Adrenal gland (tissue), 19 donors: ENCODE data around the gene GLCE. TPM values are rescaled to one million over a fixed set of nuclear protein-coding genes. Genes with fewer than 3 reads are reported as not detected.

Source experiments
- DNase-seq, 7 donors: peaks; one replicate each; pipeline ENCODE4 v3.0.0-alpha.2; 2019 to 2020
- H3K27ac ChIP-seq, 5 donors: fragments of 200-600 bp; sonication (generic) in 4 of 5; 1 replicate in 3 of 5; 2 replicates in 2 of 5; pipeline versions ENCODE4 v1.5.1 to v1.8.0; 2016 to 2020; ENCODE audit warnings: mild to moderate bottlenecking in 1 of 5
- H3K27me3 ChIP-seq: fragments of 200-600 bp; 2 replicates; pipeline ENCODE4 v1.8.0; 2021
- H3K36me3 ChIP-seq, 2 donors: fragments of 200-600 bp; replicated peaks in 1 of 2; 1 replicate in 1 of 2; 2 replicates in 1 of 2; pipeline versions ENCODE4 v1.5.1 to v1.8.0; 2018 to 2022
- H3K4me1 ChIP-seq, 2 donors: fragments of 200-600 bp; replicated peaks in 1 of 2; 1 replicate in 1 of 2; 2 replicates in 1 of 2; pipeline versions ENCODE4 v1.5.1 to v1.8.0; 2018 to 2021
- H3K4me3 ChIP-seq, 4 donors: fragments of 200-600 bp; sonication (generic) in 3 of 4; one replicate each; pipeline ENCODE4 v1.5.1; 2016 to 2018
- H3K9me3 ChIP-seq, 3 donors: fragments of 200-600 bp; sonication (generic) in 1 of 3; replicated peaks in 1 of 3; 1 replicate in 2 of 3; 2 replicates in 1 of 3; pipeline versions ENCODE4 v1.5.1 to v1.8.0; 2016 to 2021
- POLR2A ChIP-seq, 2 donors: fragments of 450-650 bp; IDR thresholded peaks; one replicate each; pipeline ENCODE4 v1.6.1; 2017; ENCODE audit warnings: antibody characterized with exemption in 2 of 2, mild to moderate bottlenecking in 2 of 2, moderate library complexity in 1 of 2
- WGBS, 4 donors: extraction: QIAGEN DNeasy Blood & Tissue Kit in 2 of 4; methylation state at CpG; one replicate each; pipeline versions ENCODE4 v1.1.5 to v1.1.7; 2013 to 2017; 5-methylcytosine and 5-hydroxymethylcytosine counted together
- intact Hi-C, 2 donors: fragments of 100-400 bp; cut with DNase I; formaldehyde crosslinking; loops; one replicate each; pipeline versions ENCODE4 v1.14.1 to v1.15.0; 2022 to 2023
- long read RNA-seq, 10 donors: library from polyadenylated mRNA in 3 of 10; unstranded in 2 of 10; stranded (forward) in 1 of 10; transcript quantifications; one replicate each; pipeline ENCODE4 v2.0.0 and lab custom pipeline, GENCODE V29; 2021 to 2026
- polyA plus RNA-seq, 3 donors: library from polyadenylated mRNA; stranded (reverse); fragments of 200-250 nt in 2 of 3; fragments of 350-450 nt in 1 of 3; fragmentation: Illumina TruSeq in 1 of 3; extraction: RNeasy Lipid Tissue Mini Kit (QIAGEN cat#74804) in 1 of 3; gene quantifications; one replicate each; pipeline ENCODE4 v1.2.3, GENCODE V29; 2013 to 2014
- total RNA-seq, 9 donors: library from RNA; depleted of rRNA in 4 of 9; stranded (reverse); fragments of >200 nt in 4 of 9; fragments of 120-200 nt in 1 of 9; fragmentation: NEBNext Ultra II Directional in 1 of 9; extraction: Animal tissue kit (Norgen Biotek cat#: 25700) in 1 of 9; gene quantifications; one replicate each; pipeline versions ENCODE4 v1.1.0 to v1.2.4, GENCODE V29; 2013 to 2023
- TF ChIP-seq, protein P1 (sequence below), 6 experiments: fragments of 450-650 bp in 4 of 6; fragments of 200-600 bp in 2 of 6; sonication (generic) in 1 of 6; IDR thresholded peaks; 1 replicate in 5 of 6; 2 replicates in 1 of 6; pipeline versions ENCODE4 v1.5.1 to v1.8.0; 2016 to 2021; ENCODE audit warnings: antibody characterized with exemption in 6 of 6, mild to moderate bottlenecking in 2 of 6, moderate library complexity in 1 of 6
- donor health status: healthy with polysubstance abuse.
- donor health status: Bipolar disorder and iron deficiency.
- donor health status: DM: yes; HTN: yes; CAD: no.
- donor health status: DM: no; HTN: no; CAD: no.
- donor health status: DM: no; HTN: no; CAD: no.
- donor health status: DM: yes; HTN: yes; CAD: no.

The GLCE gene
- 10 to 100 TPM; 20.5 to 48.4 (median 28.8) TPM for total RNA-seq
- 10 to 100 TPM in 2 of 3 donors, 1 to 10 TPM in 1; 9.3 to 22.3 (median 14.4) TPM for polyA plus RNA-seq
- long read RNA-seq, donor 1, full-length matches to known transcripts, result 5 of 5 reads
- long read RNA-seq, donor 1, partial matches to known transcripts, result 0 of 5 reads
- long read RNA-seq, donor 1, other reads (novel, unspliced or antisense), result 0 of 5 reads
- long read RNA-seq, donor 2, full-length matches to known transcripts, result 3 of 3 reads
- long read RNA-seq, donor 2, partial matches to known transcripts, result 0 of 3 reads
- long read RNA-seq, donor 2, other reads (novel, unspliced or antisense), result 0 of 3 reads
- long read RNA-seq, donor 3, full-length matches to known transcripts, result 3 of 3 reads
- long read RNA-seq, donor 3, partial matches to known transcripts, result 0 of 3 reads
- long read RNA-seq, donor 3, other reads (novel, unspliced or antisense), result 0 of 3 reads
- long read RNA-seq, donor 4, full-length matches to known transcripts, result 1 of 9 reads
- long read RNA-seq, donor 4, partial matches to known transcripts, result 0 of 9 reads
- long read RNA-seq, donor 4, other reads (novel, unspliced or antisense), result 8 of 9 reads
- long read RNA-seq, donor 5, full-length matches to known transcripts, result 24 of 35 reads
- long read RNA-seq, donor 5, partial matches to known transcripts, result 2 of 35 reads
- long read RNA-seq, donor 5, other reads (novel, unspliced or antisense), result 9 of 35 reads
- long read RNA-seq, donor 6, full-length matches to known transcripts, result 1 of 1 reads
- long read RNA-seq, donor 6, partial matches to known transcripts, result 0 of 1 reads
- long read RNA-seq, donor 6, other reads (novel, unspliced or antisense), result 0 of 1 reads
- long read RNA-seq, donor 7, full-length matches to known transcripts, result 4 of 4 reads
- long read RNA-seq, donor 7, partial matches to known transcripts, result 0 of 4 reads
- long read RNA-seq, donor 7, other reads (novel, unspliced or antisense), result 0 of 4 reads
- long read RNA-seq, donor 8, full-length matches to known transcripts, result 10 of 10 reads
- long read RNA-seq, donor 8, partial matches to known transcripts, result 0 of 10 reads
- long read RNA-seq, donor 8, other reads (novel, unspliced or antisense), result 0 of 10 reads
- long read RNA-seq, donor 9, full-length matches to known transcripts, result 6 of 6 reads
- long read RNA-seq, donor 9, partial matches to known transcripts, result 0 of 6 reads
- long read RNA-seq, donor 9, other reads (novel, unspliced or antisense), result 0 of 6 reads
- long read RNA-seq, donor 10, full-length matches to known transcripts, result 1 of 1 reads
- long read RNA-seq, donor 10, partial matches to known transcripts, result 0 of 1 reads
- long read RNA-seq, donor 10, other reads (novel, unspliced or antisense), result 0 of 1 reads

DNA sequence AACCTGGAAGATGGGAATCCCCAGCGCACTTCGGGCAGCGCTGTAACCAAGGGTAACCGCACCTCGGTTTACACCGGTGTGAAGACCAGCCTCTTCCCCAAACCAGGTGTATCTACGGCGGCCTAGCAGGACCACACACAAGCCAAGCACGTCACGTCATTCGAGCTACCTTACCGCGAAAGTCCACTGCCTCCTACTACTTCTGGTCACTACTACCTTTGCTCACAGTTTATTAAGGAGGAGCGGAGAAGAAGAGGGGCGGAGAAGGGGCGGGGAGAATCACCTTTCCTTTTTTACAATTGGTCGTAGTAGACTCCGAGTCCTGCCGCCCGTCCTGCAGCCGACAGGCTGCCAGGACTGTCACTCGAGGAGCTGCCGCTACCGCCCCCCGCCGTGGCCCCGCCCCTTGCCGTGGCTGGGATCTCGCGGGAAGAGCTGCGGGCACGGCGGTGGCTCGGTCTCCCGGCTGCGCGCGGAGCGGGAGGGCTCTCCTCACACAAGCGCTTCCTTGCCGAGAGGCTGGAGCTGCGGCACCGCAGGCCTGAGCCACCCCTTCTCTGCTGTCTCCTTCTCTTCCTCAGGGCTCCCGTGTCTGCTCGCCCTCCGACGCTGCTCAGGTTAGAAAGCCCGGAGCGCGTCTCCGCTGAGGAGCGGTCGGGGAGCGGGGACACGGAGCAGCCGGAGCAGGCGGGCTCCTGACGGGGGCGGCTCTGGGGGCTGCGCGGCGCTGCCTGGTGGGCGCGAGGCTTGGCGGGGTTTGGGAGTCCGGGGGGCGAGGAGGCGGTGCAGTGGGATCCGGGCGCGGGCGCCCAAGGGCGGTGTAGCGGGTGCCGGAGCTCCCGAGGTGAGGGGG, at the start of gene GLCE:
Gene GLCE, plus strand, starts transcription at position 495 of the 853 bp plus-strand sequence. CDS start 95,172 bp downstream, outside the sequence.
- H3K27me3 ChIP-seq, result no peaks in the 10 kb centered on the region
- TF ChIP-seq, protein P1, sequence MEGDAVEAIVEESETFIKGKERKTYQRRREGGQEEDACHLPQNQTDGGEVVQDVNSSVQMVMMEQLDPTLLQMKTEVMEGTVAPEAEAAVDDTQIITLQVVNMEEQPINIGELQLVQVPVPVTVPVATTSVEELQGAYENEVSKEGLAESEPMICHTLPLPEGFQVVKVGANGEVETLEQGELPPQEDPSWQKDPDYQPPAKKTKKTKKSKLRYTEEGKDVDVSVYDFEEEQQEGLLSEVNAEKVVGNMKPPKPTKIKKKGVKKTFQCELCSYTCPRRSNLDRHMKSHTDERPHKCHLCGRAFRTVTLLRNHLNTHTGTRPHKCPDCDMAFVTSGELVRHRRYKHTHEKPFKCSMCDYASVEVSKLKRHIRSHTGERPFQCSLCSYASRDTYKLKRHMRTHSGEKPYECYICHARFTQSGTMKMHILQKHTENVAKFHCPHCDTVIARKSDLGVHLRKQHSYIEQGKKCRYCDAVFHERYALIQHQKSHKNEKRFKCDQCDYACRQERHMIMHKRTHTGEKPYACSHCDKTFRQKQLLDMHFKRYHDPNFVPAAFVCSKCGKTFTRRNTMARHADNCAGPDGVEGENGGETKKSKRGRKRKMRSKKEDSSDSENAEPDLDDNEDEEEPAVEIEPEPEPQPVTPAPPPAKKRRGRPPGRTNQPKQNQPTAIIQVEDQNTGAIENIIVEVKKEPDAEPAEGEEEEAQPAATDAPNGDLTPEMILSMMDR (IDR thresholded peaks at IDR 0.05), result no peak
- TF ChIP-seq POLR2A (IDR thresholded peaks at IDR 0.05), result peak; percentile 91 to 95
- H3K36me3 ChIP-seq, result no peaks in the 10 kb centered on the region
- H3K4me3 ChIP-seq, result peak within 1 kb of the TSS; percentile 43 to 98 (median 82)
- H3K9me3 ChIP-seq, result no peaks in the 10 kb centered on the region
- WGBS, 4 donors, result 0 to 2% (median 1%) methylated on average over 19 to 76 of the region's 76 CpGs
- peaks cover 0 to 19% of the 10 kb centered on the region in 2 donors for H3K4me1 ChIP-seq
- H3K27ac ChIP-seq, result peak within 1 kb of the TSS; percentile 33 to 86 (median 75)
- intact Hi-C loops, result loop anchor here (5.0 to 10.0 kb wide), 5 partner anchors 64 to 234 kb away; no protein-coding TSS in a partner anchor
- DNase-seq, result peak; percentile 96 to 98 (median 96)

GRCh38 chr15:69114331-69114928, 46.0 kb upstream of the GLCE start:
- Histone ChIP-seq H3K36me3 (no peaks in the 10 kb centered on the region), H3K4me1 (no peaks in the 10 kb centered on the region), H3K27ac (no peak overlapping the region), H3K9me3 (no peaks in the 10 kb centered on the region), H3K4me3 (no peak overlapping the region), H3K27me3 (no peaks in the 10 kb centered on the region)
- DNase-seq, result no peak
- intact Hi-C loops, result no loop called here
- 61 to 70% (median 65%) methylated on average over 11 of the region's 11 CpGs for WGBS, 4 donors
- no peak for TF ChIP-seq POLR2A (IDR thresholded peaks at IDR 0.05)
- TF ChIP-seq, protein P1 (IDR thresholded peaks at IDR 0.05), result no peak

GRCh38 chr15:69115031-69115430, 45.4 kb upstream of the GLCE start:
- TF ChIP-seq, protein P1 (IDR thresholded peaks at IDR 0.05), result no peak
- TF ChIP-seq POLR2A (IDR thresholded peaks at IDR 0.05), result no peak
- intact Hi-C loops, result no loop called here

More at GRCh38 chr15:69115031-69115430, 45.4 kb upstream of the GLCE start:
- H3K4me1 ChIP-seq, result no peaks in the 10 kb centered on the region
- H3K4me3 ChIP-seq, result no peak overlapping the region
- no peaks in the 10 kb centered on the region for H3K9me3 ChIP-seq
- H3K36me3 ChIP-seq, result no peaks in the 10 kb centered on the region
- no peak overlapping the region for H3K27ac ChIP-seq
- DNase-seq, result no peak
- H3K27me3 ChIP-seq, result no peaks in the 10 kb centered on the region
- WGBS, 4 donors, result 75 to 78% (median 76%) methylated on average over 7 of the region's 7 CpGs
